ENCODE measurements around the gene KAZN.
A peak's percentile ranks its signal among the peaks of the same experiment; 100 is the strongest.

KAZN gene

DNA sequence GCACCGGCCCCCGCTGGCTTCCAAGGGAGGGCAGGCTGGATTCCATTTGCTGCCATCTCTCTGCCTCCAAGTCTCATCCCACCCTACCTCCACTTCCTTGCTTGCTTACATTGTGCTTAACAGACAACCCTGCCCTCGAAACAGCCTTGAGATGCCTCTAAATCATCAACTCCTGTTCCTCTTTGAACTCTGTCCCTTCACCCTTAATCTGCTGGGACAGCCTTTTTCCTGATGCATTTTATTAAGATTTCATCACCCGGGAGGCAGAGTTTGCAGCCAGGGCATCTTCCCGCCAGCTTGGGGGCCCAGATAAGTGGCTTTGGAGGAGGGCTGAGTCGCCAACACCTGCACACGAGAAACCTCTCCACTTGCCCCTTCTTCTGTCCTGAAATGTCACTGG, 192.5 kb downstream of the KAZN start:
- no peak for FAIRE-seq
- TF ChIP-seq POLR2A (IDR thresholded peaks at IDR 0.05; ENCODE audit: low read depth, low read length), result no peak
- no peak for DNase-seq (ENCODE audit: insufficient read length, low spot score)

DNA sequence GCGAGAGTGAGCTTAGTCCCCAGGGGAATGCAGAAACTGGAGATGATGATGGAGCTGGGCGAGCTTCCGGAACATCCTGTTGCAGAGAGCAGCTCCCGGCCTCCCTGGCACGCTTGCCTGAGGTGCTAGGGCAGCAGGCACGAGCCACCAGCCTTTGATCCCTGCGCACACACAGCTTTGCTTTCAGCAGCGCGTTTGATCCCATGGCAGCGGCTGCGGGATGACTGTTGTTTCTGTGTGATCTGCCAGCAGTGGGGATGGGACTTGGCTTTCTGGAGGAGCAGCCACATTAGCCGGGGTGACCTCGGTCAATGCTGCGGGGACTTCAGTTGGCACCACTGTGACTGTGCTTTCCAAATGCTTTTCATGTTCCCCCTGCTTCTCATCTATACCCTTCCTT, 193.2 kb downstream of the KAZN start:
- FAIRE-seq (no peak), DNase-seq (ENCODE audit: insufficient read length, low spot score) (no peak)
- no peak for TF ChIP-seq POLR2A (IDR thresholded peaks at IDR 0.05; ENCODE audit: low read depth, low read length)

DNA sequence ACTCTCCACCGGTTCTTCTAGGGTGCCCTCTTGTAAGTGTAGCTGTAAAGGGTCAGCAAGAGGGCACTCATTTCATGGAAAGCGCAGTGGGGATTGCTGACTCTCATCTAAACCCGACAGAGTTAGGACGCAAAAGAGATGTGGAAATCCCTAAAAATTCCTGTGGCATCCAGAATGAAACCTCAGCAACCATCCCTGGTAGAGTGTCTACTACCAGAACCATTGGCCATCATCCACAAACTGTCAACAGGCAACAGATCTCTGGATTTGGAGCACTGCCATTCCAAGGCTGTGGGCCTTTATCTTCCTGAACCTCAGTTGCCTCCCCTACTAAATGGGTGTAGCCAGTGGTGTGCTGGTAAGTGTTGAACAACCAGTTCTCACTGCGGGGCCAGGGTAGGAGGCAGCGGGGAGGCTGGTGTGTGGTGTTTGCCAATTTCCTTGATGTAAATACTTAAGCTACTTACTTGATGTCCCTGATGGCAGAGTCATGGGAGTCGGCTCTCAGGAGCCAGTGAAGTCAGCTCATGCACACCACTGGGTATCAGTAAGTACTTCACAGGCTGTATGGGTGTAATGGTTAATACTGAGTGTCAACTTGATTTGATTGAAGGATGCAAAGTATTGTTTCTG, 195.8 kb downstream of the KAZN start:
- FAIRE-seq (no peak), DNase-seq (ENCODE audit: insufficient read length, low spot score) (no peak)
- TF ChIP-seq POLR2A (IDR thresholded peaks at IDR 0.05; ENCODE audit: low read depth, low read length), result no peak

DNA sequence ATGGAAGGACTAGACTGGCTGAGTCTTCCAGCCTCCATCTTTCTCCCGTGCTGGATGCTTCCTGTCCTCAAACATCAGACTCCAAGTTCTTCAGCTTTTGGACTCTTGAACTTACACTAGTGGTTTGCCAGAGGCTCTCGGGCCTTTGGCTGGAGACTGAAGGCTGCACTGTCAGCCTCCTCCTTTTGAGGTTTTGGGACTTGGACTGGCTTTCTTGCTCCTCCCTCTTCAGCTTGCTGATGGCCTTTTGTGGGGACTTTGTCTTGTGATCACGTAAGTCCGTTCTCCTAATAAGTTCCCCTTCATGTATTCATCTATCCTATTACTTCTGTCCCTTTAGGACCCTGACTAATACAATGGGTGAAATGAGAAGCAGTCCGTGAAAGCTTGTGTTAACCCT, 196.4 kb downstream of the KAZN start:
- DNase-seq (ENCODE audit: insufficient read length, low spot score) (no peak), FAIRE-seq (no peak)

DNA sequence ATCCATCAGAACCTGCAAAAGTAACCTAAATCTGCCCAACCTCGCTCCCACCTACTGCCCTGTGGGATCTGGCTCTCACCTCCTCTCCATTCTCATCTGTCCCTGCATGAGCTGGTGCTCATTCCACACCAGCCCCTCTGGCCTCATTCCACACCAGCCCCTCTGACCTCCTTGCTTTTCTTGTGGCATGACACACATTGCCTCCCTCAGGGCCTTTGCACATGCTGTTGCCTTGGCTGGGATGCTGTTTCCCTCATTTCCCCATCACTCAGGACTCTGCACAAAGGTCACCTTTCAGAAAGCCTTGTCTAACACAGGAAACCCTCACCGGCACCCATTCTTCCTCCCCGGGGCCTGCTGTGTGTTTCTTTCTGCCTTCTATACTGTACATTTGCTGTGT, 197.1 kb downstream of the KAZN start:
- FAIRE-seq (no peak), DNase-seq (ENCODE audit: insufficient read length, low spot score) (no peak)
- no peak for TF ChIP-seq POLR2A (IDR thresholded peaks at IDR 0.05; ENCODE audit: low read depth, low read length)

More for the DNA sequence above, 196.4 kb downstream of the KAZN start:
- TF ChIP-seq POLR2A (IDR thresholded peaks at IDR 0.05; ENCODE audit: low read depth, low read length), result no peak

DNA sequence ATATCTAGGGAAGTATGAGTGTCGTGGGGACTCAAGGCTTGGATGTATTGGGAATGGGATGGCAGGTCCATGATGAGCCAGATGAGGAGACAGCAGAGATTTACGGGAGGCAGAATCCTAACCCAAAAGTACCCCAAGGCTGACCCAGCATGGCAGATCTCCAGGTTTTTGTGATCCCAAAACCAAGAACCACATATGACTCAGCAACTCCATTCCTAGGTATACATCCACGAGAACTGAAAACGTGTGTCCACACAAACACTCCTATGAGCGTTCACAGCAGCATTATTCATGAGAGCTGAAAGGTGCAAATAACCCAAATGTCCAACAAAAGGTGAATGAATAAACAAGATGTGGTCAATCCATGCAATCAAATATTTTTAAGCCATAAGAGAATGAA, 201.5 kb downstream of the KAZN start:
- FAIRE-seq, result no peak
- TF ChIP-seq POLR2A (IDR thresholded peaks at IDR 0.05; ENCODE audit: low read depth, low read length), result no peak
- DNase-seq (ENCODE audit: insufficient read length, low spot score), result no peak

DNA sequence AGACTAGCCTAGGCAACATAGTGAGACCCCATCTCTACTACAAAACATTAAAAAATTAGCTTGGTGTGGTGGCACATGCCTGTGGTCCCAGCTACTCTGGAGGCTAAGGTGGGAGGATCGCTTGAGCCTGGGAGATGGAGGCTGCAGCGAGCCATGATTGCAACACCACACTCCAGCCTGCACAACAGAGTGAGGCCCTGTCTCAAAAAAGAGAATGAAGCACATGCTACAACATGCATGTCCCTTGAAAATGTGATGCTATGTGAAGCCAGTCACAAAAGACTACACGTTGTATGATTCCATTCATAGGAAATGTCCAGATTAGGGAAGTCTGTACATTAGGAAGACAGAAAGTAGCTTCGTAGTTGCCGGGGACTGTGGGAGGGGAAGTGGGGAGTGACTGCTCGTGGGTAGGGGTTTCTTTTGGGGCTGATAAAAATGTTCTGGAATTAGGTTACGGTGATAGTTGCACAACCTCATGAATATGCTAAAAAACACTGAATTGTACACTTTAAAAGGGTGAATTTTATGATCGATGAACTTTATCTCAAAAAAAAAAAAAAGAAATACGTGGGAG, 202.1 kb downstream of the KAZN start:
- TF ChIP-seq POLR2A (IDR thresholded peaks at IDR 0.05; ENCODE audit: low read depth, low read length), result no peak
- no peak for FAIRE-seq
- DNase-seq (ENCODE audit: insufficient read length, low spot score), result no peak

DNA sequence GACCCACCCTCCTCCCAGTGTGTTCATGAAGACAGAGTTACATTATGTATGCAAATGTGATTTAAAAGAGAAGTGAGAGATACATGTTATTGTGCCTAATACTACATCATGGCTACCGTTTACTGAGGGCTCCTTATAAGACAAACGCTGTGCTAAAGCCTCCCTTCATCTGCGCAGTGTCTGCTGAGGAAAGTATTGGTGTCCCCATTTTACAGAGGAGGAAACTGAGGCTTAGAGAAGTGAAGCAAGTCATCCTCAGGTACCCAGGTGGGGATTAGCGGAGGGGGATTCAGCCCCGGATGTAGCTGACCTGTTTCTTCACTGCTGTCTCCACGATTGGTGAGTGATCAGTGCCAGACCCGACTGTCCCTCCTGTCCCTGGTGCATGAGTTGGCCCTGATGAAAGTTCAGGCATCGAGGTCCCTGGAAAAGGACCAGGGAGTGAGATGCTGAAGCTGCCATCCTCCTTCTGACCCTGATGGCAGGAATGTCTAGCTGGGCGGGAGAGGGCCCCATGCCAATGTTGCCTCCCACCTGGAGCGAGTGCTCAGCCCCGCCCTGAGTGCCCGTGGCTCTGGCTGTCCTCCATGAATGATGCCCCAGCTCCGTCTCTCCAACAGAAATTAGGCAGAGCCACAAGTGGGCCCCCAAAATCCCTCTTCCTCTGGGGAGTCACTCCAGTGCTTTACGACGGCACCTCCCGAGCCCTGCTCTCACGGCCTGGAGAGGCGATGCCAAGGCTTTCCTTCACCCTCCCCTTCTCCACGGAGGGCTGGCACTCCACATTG, 204.7 kb downstream of the KAZN start:
- DNase-seq (ENCODE audit: insufficient read length, low spot score) (no peak), FAIRE-seq (no peak)
- TF ChIP-seq POLR2A (IDR thresholded peaks at IDR 0.05; ENCODE audit: low read depth, low read length), result no peak

DNA sequence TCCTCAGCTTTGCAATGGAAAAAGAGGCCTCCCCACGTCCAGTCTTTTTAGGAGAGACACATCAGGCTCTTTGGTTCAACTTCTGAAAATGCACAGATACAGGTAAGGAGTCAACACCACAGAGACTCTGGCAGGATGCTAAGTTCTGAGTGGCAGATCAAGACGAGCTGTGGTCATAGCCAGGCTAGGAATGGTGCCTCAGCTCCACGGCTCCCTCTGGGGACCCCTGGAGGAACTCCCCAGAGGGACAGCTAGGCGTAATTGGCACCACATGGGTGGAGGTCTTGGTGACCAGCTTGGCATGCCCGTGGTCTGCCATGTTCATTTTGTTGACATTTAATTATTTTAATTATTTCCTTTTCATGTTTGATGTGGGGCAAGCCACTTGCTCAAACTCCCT, 206.1 kb downstream of the KAZN start:
- DNase-seq (ENCODE audit: insufficient read length, low spot score), result peak; percentile 12
- no peak for TF ChIP-seq POLR2A (IDR thresholded peaks at IDR 0.05; ENCODE audit: low read depth, low read length)
- no peak for FAIRE-seq

DNA sequence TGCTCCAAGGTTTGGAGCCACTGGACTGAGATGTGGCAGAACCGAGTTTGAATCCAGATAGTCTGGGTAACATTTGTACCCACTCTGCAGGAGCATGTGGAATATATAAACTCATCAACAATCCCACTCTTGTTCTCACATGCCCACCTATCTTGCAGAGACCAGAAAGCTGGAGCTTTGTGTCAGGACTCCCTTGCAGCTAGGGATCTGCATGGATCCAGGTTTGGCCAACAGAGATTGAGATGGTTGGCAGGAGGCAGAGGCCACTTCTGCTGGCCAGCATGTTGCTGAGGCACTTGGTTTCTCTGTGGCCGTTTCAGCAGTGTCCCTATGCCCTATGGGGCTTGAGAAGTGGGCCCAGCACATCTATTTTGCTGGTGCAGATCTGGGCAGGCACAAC, 208.3 kb downstream of the KAZN start:
- DNase-seq (ENCODE audit: insufficient read length, low spot score), result no peak
- no peak for FAIRE-seq
- TF ChIP-seq POLR2A (IDR thresholded peaks at IDR 0.05; ENCODE audit: low read depth, low read length), result no peak

DNA sequence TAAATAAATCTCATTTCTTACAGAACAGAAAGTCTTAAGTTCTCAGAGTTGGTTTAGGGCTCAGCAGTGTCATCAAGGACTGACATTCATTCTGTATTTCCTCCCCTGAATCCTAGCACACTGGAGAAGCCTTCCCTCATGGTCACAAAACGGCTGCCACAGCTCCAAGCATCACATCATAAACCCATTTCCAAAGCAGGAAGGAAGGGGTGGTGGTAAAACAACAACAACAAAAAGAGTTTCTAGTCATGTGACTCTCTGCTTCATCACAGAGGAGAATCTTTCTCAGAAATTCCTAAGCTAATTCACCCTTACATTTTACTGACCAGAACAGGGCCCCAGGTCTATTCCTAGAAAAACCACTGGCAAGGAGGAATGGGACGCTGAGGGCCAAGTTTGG, 210.3 kb downstream of the KAZN start:
- no peak for FAIRE-seq
- TF ChIP-seq POLR2A (IDR thresholded peaks at IDR 0.05; ENCODE audit: low read depth, low read length), result no peak
- DNase-seq (ENCODE audit: insufficient read length, low spot score), result no peak

DNA sequence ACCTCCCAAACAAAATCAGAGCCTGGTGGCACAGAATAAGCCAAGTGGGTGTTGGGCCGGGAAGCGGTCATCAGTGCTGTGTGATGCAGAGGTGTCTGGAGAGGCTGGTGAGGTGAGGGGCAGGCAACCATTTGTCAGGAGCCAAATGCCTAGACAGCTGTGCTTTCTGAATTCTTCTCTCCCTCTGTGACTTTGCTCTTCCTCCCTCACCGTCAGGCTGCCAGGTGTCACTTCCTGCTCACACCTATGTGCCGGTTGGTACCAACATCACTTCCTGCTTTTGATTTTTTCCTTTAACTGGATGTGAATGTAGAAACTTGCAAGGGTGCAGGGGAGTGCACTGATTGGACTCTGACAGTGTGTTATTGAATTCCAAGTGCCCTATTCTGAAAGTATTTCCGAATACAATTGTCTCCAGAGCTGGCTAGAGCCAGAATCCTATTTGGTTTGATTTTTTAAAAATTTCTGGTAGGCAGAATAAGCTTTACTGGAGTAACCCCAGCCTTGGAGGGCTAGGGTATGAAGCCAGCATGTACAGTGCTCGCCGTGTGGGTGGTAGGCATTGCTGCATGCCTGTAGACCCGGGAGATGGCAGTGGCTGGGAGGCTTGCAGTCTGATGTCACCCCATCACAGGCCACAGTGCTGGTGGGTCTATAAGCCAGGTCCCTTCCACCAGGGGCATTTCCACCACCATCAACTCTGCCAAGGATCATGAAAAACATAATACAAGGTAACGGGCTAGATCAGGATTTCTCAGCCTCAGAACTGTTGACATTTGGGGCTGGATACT, 210.9 kb downstream of the KAZN start:
- FAIRE-seq (no peak), DNase-seq (ENCODE audit: insufficient read length, low spot score) (no peak)
- TF ChIP-seq POLR2A (IDR thresholded peaks at IDR 0.05; ENCODE audit: low read depth, low read length), result no peak

DNA sequence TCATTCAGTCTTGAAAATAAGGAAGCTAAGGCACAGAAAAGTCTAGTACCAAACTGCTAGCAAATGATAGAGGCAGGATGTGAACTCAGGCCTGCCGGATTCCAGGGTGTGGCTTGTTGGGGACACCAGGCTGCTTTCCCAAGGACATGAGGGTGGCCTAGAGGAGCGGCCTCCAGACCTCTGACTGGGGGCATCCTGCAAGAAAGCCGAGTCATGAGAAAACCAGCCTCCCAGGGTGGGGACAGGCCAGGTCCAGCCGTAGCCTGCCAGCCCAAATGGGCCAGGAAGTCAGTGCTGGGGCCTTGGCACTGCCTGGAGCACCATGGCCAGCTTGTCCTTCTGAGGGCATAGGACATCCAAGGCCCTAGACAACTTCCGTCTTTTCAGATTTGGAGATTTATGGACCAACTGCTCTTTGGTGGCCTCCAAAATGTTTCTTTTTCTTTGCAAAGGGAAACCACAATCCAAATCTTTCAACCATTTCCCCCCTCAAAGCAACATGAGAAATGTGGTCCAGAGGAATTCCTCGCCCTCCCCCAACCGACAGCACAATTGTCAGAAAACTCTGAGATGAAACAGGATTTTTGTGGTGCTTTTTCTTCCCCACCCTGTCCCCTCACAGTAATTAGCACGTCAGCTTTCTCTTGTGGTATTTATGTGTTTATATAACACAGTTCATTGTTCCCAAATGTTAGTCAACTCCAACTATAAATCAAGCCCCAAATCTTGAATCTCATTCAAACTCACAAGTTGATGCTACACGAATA, 212.3 kb downstream of the KAZN start:
- no peak for FAIRE-seq
- no peak for DNase-seq (ENCODE audit: insufficient read length, low spot score)
- TF ChIP-seq POLR2A (IDR thresholded peaks at IDR 0.05; ENCODE audit: low read depth, low read length), result no peak

All from H54 (cell line).